MG63 (cell line): ENCODE results near the gene GIMAP6. TPM values are rescaled to one million over a fixed set of nuclear protein-coding genes. Genes with fewer than 3 reads are reported as not detected.
"Not testable (repeated sequence)": the region's sequence is repeated elsewhere in the genome, so short reads cannot be mapped to it uniquely, and the experiment has no call there.

Experiments used
- DNase-seq: peaks from one replicate; pipeline ENCODE4 v3.0.0-alpha.2; 2020
- H3K27me3 ChIP-seq: fragments of 250-450 bp; sonication (Bioruptor Pico); 2 replicates; pipeline ENCODE4 v1.5.1; 2020; ENCODE audit warnings: mild to moderate bottlenecking, moderate library complexity
- H3K36me3 ChIP-seq: fragments of 250-450 bp; sonication (Bioruptor Pico); 2 replicates; pipeline ENCODE4 v1.5.1; 2020; ENCODE audit warnings: mild to moderate bottlenecking, moderate library complexity
- H3K4me3 ChIP-seq: fragments of 250-450 bp; sonication (Bioruptor Pico); 2 replicates; pipeline ENCODE4 v1.5.1; 2020; ENCODE audit warnings: mild to moderate bottlenecking, moderate library complexity
- H3K9me3 ChIP-seq: fragments of 250-450 bp; sonication (Bioruptor Pico); 2 replicates; pipeline ENCODE4 v1.5.1; 2020; ENCODE audit warnings: mild to moderate bottlenecking, moderate library complexity
- total RNA-seq: library from RNA; depleted of rRNA; stranded (reverse); fragments of >200 nt; shearing (Covaris generic); gene quantifications from 2 replicates; pipeline ENCODE4 v1.2.3, GENCODE V29; 2014; ENCODE audit warnings: low replicate concordance; rRNA removed

Gene GIMAP6
- total RNA-seq, result not detected in 2 replicates

DNA sequence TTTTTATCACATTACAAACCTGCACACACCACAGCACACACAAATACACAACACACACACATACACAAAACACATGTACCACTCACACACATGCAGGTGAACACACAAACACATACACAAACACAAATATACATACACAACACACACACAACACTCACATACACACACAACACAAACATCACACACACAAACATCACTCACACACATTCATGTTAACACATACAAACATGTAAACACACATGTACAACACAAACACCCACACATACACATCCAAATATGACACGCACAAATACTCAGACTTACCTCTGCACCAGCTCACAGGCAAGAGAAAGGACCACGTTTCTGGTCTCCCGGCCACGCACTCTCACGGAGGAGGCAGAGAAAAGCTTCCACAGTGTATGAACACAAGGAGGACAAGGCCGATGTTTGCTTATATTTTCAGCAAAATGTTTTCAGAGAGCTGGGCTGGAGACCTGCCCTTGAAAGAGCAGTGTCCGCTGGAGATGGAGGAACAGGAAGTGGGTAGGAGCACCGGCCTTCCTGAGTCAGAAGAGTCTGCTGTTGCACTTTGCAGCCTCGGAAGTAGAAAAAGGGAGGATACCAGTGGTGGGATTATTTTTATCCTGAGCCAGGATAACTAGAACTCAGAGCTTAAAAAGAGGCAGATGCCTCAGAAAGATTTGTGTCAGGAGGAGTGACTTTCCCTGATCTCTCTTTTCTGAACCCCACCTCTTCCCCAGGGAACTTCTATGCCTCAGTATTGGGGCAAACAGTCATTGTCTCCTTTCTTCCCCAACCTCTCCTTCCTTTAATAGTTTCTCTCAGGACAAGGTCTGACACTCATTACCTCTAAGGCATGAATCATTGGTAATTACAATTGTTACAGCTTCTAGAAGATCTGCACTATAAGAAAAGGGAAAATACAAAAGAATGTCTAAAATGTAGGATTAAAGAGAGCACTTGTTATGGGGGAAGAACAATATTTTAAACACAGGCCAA is at the start of gene GIMAP6:
TSS of gene GIMAP6 (minus strand) at position 520 of the 999 bp plus-strand sequence. CDS start 2,243 bp downstream, outside the sequence.
- Histone ChIP-seq H3K36me3 (no peaks in the 10 kb centered on the region), H3K4me3 (no peak within 1 kb of the TSS), H3K27me3 (no peaks in the 10 kb centered on the region), H3K9me3 (no peaks in the 10 kb centered on the region)
- DNase-seq, result no peak

GRCh38 chr7:150680364-150680763 is 48.2 kb upstream of the GIMAP6 start:
- not testable (repeated sequence) for H3K9me3 ChIP-seq, DNase-seq

DNA sequence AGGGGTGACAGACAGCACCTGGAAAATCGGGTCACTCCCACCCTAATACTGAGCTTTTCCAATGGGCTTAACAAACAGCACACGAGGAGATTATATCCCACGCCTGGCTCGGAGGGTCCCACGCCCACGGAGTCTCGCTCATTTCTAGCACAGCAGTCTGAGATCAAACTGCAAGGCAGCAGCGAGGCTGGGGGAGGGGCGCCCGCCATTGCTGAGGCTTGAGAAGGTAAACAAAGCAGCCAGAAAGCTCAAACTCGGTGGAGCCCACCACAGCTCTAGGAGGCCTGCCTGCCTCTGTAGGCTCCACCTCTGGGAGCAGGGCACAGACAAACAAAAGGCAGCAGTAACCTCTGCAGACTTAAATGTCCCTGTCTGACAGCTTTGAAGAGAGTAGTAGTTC is 46.4 kb upstream of the GIMAP6 start:
- H3K4me3 ChIP-seq, H3K36me3 ChIP-seq, H3K9me3 ChIP-seq, DNase-seq, H3K27me3 ChIP-seq: not testable (repeated sequence)

More at GRCh38 chr7:150680364-150680763, 48.2 kb upstream of the GIMAP6 start:
- not testable (repeated sequence) for H3K36me3 ChIP-seq, H3K27me3 ChIP-seq, H3K4me3 ChIP-seq

DNA sequence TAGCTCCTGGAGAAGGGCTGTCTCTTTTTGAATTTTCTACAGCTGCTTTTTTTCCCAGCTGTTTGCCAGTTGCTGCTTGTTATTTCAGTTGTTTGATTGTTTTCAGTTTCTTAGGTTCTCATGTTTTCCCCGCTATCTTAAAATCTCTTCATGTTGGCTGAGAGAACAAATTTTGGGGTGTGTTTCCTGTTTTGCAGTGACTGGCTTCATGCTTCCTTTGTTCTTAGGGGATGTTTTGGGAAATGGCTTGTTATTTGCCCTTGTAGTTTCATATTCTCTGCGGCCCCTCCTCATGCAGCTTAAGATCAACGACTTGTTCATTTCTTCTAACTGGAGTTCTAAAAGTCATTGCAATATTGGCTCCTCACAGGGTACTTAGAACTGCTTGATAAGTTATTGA is 44.7 kb upstream of the GIMAP6 start:
- H3K4me3 ChIP-seq, H3K9me3 ChIP-seq: not testable (repeated sequence)

DNA sequence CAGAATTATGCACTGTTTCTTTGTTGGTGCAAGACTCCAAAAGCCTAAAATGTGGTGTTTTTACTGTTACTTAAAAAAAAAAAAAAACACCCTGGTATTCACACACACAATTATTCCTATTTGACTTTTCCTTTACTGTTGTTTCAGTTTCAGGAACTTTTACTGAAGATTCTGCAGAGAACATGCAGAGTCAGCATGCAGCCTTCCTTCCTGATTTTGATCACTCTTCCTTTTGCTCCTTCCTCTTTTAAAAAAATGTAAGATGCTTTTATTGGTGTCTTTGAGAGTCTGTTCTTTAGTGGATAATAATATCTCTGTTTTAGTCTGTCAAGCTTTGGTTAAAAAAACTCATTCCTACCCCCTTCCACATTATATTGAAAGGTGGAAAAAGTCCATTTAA is 44.1 kb upstream of the GIMAP6 start:
- H3K9me3 ChIP-seq, H3K4me3 ChIP-seq, H3K36me3 ChIP-seq, H3K27me3 ChIP-seq, DNase-seq: not testable (repeated sequence)

More for the DNA sequence above, 44.7 kb upstream of the GIMAP6 start:
- DNase-seq, H3K36me3 ChIP-seq, H3K27me3 ChIP-seq: not testable (repeated sequence)

- no peaks in the 10 kb centered on the region for H3K27me3 ChIP-seq
- no peak overlapping the region for H3K4me3 ChIP-seq
- no peaks in the 10 kb centered on the region for H3K36me3 ChIP-seq
- DNase-seq, result no peak
- no peaks in the 10 kb centered on the region for H3K9me3 ChIP-seq
These were observed 43.5 kb upstream of the GIMAP6 start for GRCh38 chr7:150675714-150676113.

DNA sequence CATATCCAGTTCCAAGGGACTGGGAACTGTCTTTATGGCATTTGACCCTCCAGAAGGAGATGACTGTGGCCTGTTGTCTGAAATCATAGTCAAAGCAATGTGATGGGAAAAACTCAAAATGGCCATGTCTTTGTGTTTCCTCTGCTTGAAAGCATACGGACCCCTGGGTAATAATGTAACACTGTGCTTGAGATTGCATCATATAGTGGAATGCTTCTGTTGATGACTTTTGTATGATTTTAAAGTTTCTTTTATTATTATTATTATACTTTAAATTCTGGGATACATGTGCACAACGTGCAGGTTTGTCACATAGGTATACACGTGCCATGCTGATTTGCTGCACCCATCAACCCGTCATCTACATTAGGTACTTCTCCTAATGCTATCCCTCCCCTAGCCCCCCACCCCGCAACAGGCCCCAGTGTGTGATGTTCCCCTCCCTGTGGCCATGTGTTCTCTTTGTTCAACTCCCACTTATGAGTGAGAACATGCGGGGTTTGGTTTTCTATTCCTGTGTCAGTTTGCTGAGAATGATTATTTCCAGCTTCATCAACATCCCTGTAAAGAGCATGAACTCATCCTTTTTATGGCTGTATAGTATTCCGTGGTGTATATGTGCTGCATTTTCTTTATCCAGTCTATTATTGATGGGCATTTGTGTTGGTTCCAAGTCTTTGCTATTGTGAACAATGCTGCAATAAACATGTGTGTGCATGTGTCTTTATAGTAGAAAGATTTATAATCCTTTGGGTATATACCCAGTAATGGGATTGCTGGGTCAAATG is 39.8 kb upstream of the GIMAP6 start:
- not testable (repeated sequence) for DNase-seq, H3K36me3 ChIP-seq, H3K9me3 ChIP-seq, H3K4me3 ChIP-seq, H3K27me3 ChIP-seq

- DNase-seq, result no peak
- Histone ChIP-seq H3K27me3 (no peaks in the 10 kb centered on the region), H3K36me3 (no peaks in the 10 kb centered on the region), H3K9me3 (no peaks in the 10 kb centered on the region), H3K4me3 (no peak overlapping the region)
These were observed 36.8 kb upstream of the GIMAP6 start for GRCh38 chr7:150668977-150669376.

DNA sequence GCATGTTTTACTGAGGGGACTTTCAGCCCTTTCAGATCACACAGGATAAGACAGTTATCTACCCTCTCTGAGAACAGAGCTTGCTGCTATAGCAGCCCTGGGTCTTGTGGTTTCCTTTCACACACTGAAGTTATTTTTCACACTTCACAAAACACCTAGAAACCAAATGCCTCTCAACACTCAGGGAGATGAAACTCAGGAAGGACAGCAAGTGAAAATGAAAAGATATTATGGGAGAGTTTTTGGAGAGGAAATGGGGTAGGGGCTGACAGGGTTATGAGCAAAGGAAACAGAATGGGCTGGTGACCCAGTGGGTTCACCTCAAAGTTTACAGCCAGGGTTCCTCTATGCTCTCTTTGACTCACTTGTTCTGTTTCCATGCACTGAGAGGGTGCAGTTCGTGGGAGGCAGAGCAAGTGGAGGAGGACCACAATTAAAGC is 36.3 kb upstream of the GIMAP6 start:
- H3K9me3 ChIP-seq, result no peaks in the 10 kb centered on the region
- no peak for DNase-seq
- H3K4me3 ChIP-seq, result no peak overlapping the region
- H3K36me3 ChIP-seq, result no peaks in the 10 kb centered on the region
- no peaks in the 10 kb centered on the region for H3K27me3 ChIP-seq

DNA sequence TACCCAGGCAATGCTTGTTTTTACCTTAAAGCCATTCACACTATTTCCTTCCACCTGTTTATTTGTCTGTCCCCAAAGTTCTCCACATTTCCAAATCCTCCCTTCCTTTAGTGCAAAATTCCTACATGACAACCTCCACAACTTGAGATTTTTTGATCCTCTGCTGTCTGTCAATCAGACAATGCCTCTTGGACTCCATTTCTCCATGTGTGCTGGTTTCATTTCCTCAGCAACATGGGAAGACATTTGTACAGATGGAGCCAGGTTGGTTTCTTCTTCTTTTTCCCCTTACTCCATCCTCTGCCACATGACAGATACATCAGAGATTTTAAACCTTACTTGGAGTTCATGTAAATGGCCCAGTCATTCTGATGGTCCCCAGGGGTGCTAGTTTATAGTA is 34.2 kb upstream of the GIMAP6 start:
- no peaks in the 10 kb centered on the region for H3K27me3 ChIP-seq
- H3K9me3 ChIP-seq, result no peaks in the 10 kb centered on the region
- H3K36me3 ChIP-seq, result no peaks in the 10 kb centered on the region
- DNase-seq, result no peak
- H3K4me3 ChIP-seq, result no peak overlapping the region

DNA sequence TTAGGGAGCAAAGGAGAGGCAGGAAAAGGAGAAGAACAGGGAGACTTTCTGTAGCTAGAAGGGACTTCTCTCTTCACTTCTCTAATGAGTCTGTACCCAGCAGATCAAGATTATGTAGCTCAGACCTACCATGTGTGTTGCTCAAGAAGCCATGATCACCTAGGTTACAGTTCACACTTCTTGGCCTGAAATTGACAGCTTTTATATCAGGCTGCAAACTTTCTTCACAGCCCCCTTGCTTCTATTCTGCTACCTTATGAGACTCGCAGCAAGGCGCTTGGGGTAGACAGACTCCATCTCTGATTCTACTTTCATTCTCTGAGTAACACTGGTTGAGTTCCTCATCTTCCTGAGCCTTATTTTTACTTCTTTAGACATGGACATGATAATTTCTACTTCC is 33.7 kb upstream of the GIMAP6 start:
- no peak for DNase-seq
- Histone ChIP-seq H3K36me3 (no peaks in the 10 kb centered on the region), H3K27me3 (no peaks in the 10 kb centered on the region), H3K9me3 (no peaks in the 10 kb centered on the region), H3K4me3 (no peak overlapping the region)

DNA sequence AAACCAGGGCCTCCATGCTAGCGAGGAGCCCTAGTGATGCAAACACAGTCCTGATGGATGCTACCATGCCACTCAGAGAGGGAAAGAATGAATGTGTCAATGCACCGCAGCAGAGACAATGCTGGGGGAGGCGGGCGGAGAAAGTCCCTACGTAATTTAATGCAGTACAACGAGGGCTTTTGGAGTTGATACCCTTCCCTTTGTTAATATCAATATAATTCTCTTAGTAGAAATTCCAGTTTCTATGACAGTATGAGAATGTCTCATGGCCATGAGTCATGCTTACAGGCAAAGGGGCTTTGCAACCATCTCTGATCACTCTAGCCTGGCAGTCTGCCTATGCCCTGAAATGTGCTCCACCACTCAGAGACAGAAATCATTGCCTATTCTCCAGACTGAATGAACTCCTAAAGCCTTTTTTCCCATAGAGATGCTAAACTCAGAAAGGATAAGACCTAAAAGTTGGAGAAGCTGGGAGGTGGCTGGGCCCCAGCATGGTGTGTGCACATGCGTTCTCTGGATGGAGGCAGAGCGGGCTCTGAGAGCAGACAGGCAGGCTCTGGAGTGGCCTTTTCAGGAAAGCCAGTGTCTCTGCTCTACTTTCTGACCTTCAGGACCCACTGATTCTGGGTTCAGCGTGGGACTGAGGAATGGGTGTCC is 33.0 kb upstream of the GIMAP6 start:
- DNase-seq, result no peak
- H3K27me3 ChIP-seq, result no peaks in the 10 kb centered on the region
- no peaks in the 10 kb centered on the region for H3K36me3 ChIP-seq
- H3K4me3 ChIP-seq, result no peak overlapping the region
- no peaks in the 10 kb centered on the region for H3K9me3 ChIP-seq

DNA sequence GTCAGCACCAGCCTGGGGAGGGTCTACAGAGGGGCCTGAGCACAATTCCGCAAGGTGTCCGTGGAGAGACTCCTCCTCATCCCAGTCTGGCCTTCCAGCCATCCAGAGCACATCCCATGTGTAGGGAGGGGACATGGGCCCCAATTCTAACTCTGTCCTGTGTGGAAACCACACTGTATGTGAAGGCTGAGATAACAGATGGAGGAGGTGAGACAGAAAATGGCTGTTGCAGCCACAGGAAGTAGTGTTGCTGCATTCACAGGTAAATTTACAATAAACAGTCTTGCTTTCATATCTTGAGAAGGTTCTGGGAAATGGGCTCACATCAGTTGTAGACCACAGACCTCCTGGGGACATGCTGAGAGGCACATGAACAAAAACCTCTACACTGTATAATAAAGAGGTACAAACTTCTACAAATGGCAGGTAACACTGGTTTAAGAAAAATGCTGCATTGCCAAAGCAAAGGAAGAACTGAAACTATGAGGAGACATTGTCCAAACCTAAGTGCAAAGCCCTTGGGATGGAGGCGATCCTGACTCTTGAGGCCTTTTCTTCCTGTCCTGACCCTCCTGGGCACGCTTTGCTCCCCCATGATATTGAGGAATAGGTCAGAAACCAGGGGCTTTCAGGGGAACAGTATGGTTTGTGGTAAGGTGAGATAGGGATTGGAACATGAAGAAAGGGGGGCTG is 31.8 kb upstream of the GIMAP6 start:
- no peaks in the 10 kb centered on the region for H3K27me3 ChIP-seq
- no peak overlapping the region for H3K4me3 ChIP-seq
- H3K36me3 ChIP-seq, result no peaks in the 10 kb centered on the region
- DNase-seq, result no peak
- H3K9me3 ChIP-seq, result no peaks in the 10 kb centered on the region

GRCh38 chr7:150662821-150663220 is 30.6 kb upstream of the GIMAP6 start:
- not testable (repeated sequence) for H3K4me3 ChIP-seq, H3K27me3 ChIP-seq, DNase-seq, H3K9me3 ChIP-seq, H3K36me3 ChIP-seq

- no peaks in the 10 kb centered on the region for H3K27me3 ChIP-seq
- no peak overlapping the region for H3K4me3 ChIP-seq
- H3K9me3 ChIP-seq, result no peaks in the 10 kb centered on the region
- no peak for DNase-seq
- H3K36me3 ChIP-seq, result no peaks in the 10 kb centered on the region
These were observed 28.9 kb upstream of the GIMAP6 start for GRCh38 chr7:150660939-150661613.

- Histone ChIP-seq H3K9me3 (no peaks in the 10 kb centered on the region), H3K4me3 (no peak overlapping the region), H3K36me3 (no peaks in the 10 kb centered on the region), H3K27me3 (no peaks in the 10 kb centered on the region)
- DNase-seq, result no peak
These were observed 25.3 kb upstream of the GIMAP6 start for GRCh38 chr7:150657526-150657925.
